Mucosa of descending colon (tissue), 3 donors: ENCODE measurements around the gene IMMP2L. TPM values are rescaled to one million over a fixed set of nuclear protein-coding genes. Genes with fewer than 3 reads are reported as not detected.
A peak's percentile ranks its signal among the peaks of the same experiment; 100 is the strongest.

Source experiments
- ATAC-seq: fragments of 200-7000 bp; cut with Tn5 transposase; one replicate; pipeline ENCODE4 v1.9.1; 2020; ENCODE audit warnings: mild to moderate bottlenecking, moderate library complexity
- DNase-seq, 3 donors: peaks; one replicate each; pipeline ENCODE4 v3.0.0-alpha.2; 2020
- H3K36me3 ChIP-seq: fragments of 200-600 bp; one replicate; pipeline ENCODE4 v1.8.0; 2021; ENCODE audit warnings: low read depth, mild to moderate bottlenecking
- H3K4me1 ChIP-seq: fragments of 200-600 bp; one replicate; pipeline ENCODE4 v1.8.0; 2021; ENCODE audit warnings: low read depth, mild to moderate bottlenecking
- H3K4me3 ChIP-seq: fragments of 200-600 bp; one replicate; pipeline ENCODE4 v1.8.0; 2021; ENCODE audit warnings: mild to moderate bottlenecking
- H3K9me3 ChIP-seq: fragments of 200-600 bp; one replicate; pipeline ENCODE4 v1.8.0; 2021; ENCODE audit warnings: mild to moderate bottlenecking
- CTCF ChIP-seq: fragments of 200-600 bp; IDR thresholded peaks from one replicate; pipeline ENCODE4 v1.8.0; 2022; ENCODE audit warnings: antibody characterized with exemption, mild to moderate bottlenecking
- intact Hi-C, 2 donors: fragments of 100-400 bp; cut with DNase I in 1 of 2; cut with micrococcal nuclease in 1 of 2; formaldehyde crosslinking; loops; one replicate each; pipeline versions ENCODE4 v1.11.0 to v1.11.1; 2022; cut with DNase I, micrococcal nuclease
- total RNA-seq, 3 donors: library from RNA; stranded (reverse); fragmentation: NEBNext Ultra II Directional in 2 of 3; extraction: Animal tissue kit (Norgen Biotek cat#: 25700) in 2 of 3; gene quantifications; one replicate each; pipeline versions ENCODE4 v1.2.1 to v1.2.4, GENCODE V29; 2021 to 2023
- donor health status: DM: no; HTN: no; CAD: no; lungs with moderate emphysema.
- donor health status: DM: no; HTN: no; CAD: no.
- donor health status: DM: no; HTN: yes; CAD: no.

IMMP2L gene
- total RNA-seq, 3 donors from 2014 or later, result 12.1 to 20.7 (median 17.7) TPM

- peak; percentile 73 for ATAC-seq
- peak in 2 of 3 donors; percentile 40 for DNase-seq
- Histone ChIP-seq H3K4me3 (no peak overlapping the region), H3K36me3 (no peaks in the 10 kb centered on the region), H3K4me1 (peaks cover 9% of the 10 kb centered on the region), H3K9me3 (no peaks in the 10 kb centered on the region)
- no peak for TF ChIP-seq CTCF
- intact Hi-C loops, result no loop called here
Measured at GRCh38 chr7:111138193-111138569, 424.1 kb downstream of the IMMP2L start.

DNA sequence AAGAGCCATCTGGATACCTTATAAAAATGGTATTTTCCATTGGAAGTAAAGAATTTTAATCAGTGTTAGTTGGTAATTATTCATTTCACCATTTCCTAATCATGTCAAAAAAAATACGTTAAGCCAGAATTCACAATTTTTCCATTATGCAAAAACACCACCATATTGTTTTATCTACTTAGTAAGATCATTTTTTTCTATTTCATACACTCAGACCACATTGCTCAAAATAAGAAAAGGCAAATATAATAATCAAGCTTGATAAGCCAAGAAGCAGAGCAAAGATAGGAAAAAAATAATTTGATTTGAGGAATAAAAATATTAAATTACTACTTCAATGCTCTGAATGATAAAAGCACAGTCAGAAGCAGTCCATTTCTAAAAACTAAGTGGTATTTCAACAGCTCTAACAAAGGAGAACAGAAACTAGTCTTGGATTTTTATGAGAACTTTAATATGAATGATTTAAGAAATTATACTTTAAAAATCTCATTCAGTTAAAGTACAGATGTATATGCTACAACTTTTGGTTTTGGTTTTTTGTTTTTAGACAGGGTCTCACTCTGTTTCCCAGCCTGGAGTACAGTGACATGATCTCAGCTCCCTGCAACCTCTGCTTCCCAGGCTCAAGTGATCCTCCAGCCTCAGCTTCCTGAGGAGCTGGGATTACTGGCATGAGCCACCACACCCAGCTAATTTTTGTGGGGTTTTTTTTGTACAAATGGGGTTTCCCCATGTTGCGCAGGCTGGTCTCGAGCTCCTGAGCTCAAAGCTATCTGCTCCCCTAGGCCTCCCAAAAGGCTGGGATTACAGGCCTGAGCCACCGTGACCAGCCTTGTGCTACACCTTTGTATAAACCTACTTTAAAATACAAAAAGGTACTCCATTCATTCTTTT lies 424.7 kb downstream of the IMMP2L start:
- no peak overlapping the region for H3K4me3 ChIP-seq
- peaks cover 9% of the 10 kb centered on the region for H3K4me1 ChIP-seq
- no peak for TF ChIP-seq CTCF
- ATAC-seq, result peak; percentile 12
- peak in 1 of 3 donors; percentile 2 for DNase-seq
- no peaks in the 10 kb centered on the region for H3K9me3 ChIP-seq
- no peaks in the 10 kb centered on the region for H3K36me3 ChIP-seq
- intact Hi-C loops, result no loop called here

GRCh38 chr7:111132833-111133232 lies 429.5 kb downstream of the IMMP2L start:
- no peaks in the 10 kb centered on the region for H3K36me3 ChIP-seq
- DNase-seq (no peak), ATAC-seq (no peak)
- H3K4me1 ChIP-seq, result no peaks in the 10 kb centered on the region
- H3K9me3 ChIP-seq, result no peaks in the 10 kb centered on the region
- H3K4me3 ChIP-seq, result no peak overlapping the region
- no peak for TF ChIP-seq CTCF
- intact Hi-C loops, result no loop called here

DNA sequence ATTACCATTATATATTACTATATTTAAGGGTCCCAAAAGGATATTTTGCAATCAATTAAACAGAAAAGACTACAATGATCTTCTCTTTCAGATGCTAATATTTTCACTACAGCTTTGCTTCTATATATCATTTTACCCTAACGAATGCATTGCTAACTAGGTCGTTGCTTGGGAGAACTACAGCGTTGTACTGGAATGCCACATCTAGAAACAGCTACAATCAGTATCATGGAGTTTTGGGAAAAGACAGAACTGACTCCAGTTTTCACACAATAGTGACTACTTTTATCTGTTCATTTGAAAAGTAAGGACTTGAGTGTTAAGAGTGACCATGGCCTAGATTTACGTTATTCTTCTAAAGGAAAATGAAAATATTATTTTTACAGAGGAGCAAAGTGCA lies 432.9 kb downstream of the IMMP2L start:
- Histone ChIP-seq H3K36me3 (no peaks in the 10 kb centered on the region), H3K4me1 (no peaks in the 10 kb centered on the region), H3K4me3 (no peak overlapping the region), H3K9me3 (no peaks in the 10 kb centered on the region)
- no peak for TF ChIP-seq CTCF
- intact Hi-C loops, result no loop called here
- ATAC-seq (no peak), DNase-seq (no peak)

- intact Hi-C loops, result no loop called here
- no peaks in the 10 kb centered on the region for H3K36me3 ChIP-seq
- H3K9me3 ChIP-seq, result no peaks in the 10 kb centered on the region
- no peak overlapping the region for H3K4me3 ChIP-seq
- TF ChIP-seq CTCF, result no peak
- H3K4me1 ChIP-seq, result no peaks in the 10 kb centered on the region
- no peak for ATAC-seq
- no peak for DNase-seq
Measured at GRCh38 chr7:111126987-111127386, 435.3 kb downstream of the IMMP2L start.
